CD14-positive monocyte (primary cell): ENCODE data around the gene YRDC. TPM values are rescaled to one million over a fixed set of nuclear protein-coding genes. Genes with fewer than 3 reads are reported as not detected.

Experiments used
- DNase-seq, 3 donors: peaks; one replicate each; pipeline ENCODE4 v3.0.0-alpha.2; 2011 to 2022
- H2AFZ ChIP-seq: 2 replicates; pipeline ENCODE4 v1.6.0; 2012; ENCODE audit warnings: mild to moderate bottlenecking, low read depth, low read length, inconsistent platforms; ENCODE audit not compliant: insufficient read depth, poor library complexity, severe bottlenecking
- H3K27ac ChIP-seq, 2 donors: 1 replicate in 1 of 2; 2 replicates in 1 of 2; pipeline ENCODE4 v1.5.1; 2012 to 2013; ENCODE audit warnings: low read length in 2 of 2, control low read depth in 1 of 2, inconsistent platforms in 1 of 2, low read depth in 1 of 2, mild to moderate bottlenecking in 1 of 2
- H3K27me3 ChIP-seq, 2 donors: one replicate each; pipeline versions ENCODE4 v1.6.0 to v1.6.1; 2011 to 2013; ENCODE audit warnings: low read length in 2 of 2; ENCODE audit not compliant: control insufficient read depth in 2 of 2, insufficient read depth in 2 of 2
- H3K36me3 ChIP-seq, 2 donors: replicated peaks in 1 of 2; 1 replicate in 1 of 2; 2 replicates in 1 of 2; pipeline versions ENCODE4 v1.5.1 to v1.6.1; 2012 to 2013; ENCODE audit warnings: low read length in 2 of 2, control low read depth in 1 of 2, inconsistent platforms in 1 of 2, mild to moderate bottlenecking in 1 of 2; ENCODE audit not compliant: insufficient read depth in 2 of 2, control insufficient read depth in 1 of 2
- H3K4me1 ChIP-seq, 2 donors: 1 replicate in 1 of 2; 2 replicates in 1 of 2; pipeline versions ENCODE4 v1.5.1 to v1.6.1; 2012 to 2013; ENCODE audit warnings: low read length in 2 of 2, control low read depth in 1 of 2, inconsistent platforms in 1 of 2, mild to moderate bottlenecking in 1 of 2, moderate library complexity in 1 of 2; ENCODE audit not compliant: insufficient read depth in 2 of 2, control insufficient read depth in 1 of 2
- H3K4me2 ChIP-seq: replicated peaks from 2 replicates; pipeline ENCODE3; 2012; ENCODE audit warnings: low read length, moderate library complexity, mild to moderate bottlenecking; ENCODE audit not compliant: poor library complexity, severe bottlenecking; ENCODE audit errors: extremely low read depth
- H3K4me3 ChIP-seq, 3 experiments: fragments of 200-600 bp in 1 of 3; sonication (generic) in 1 of 3; replicated peaks in 1 of 3; 1 replicate in 2 of 3; 2 replicates in 1 of 3; pipeline ENCODE4 v1.5.1; 2011 to 2013; ENCODE audit warnings: low read length in 3 of 3, mild to moderate bottlenecking in 3 of 3, control low read depth in 2 of 3, low read depth in 2 of 3, inconsistent platforms in 1 of 3, moderate library complexity in 1 of 3
- H3K79me2 ChIP-seq: 2 replicates; pipeline ENCODE4 v1.6.0; 2012; ENCODE audit warnings: mild to moderate bottlenecking, control low read depth, inconsistent platforms, low read length, moderate library complexity; ENCODE audit not compliant: insufficient read depth
- H3K9ac ChIP-seq: 2 replicates; pipeline ENCODE4 v1.6.0; 2017; ENCODE audit warnings: low read length, mild to moderate bottlenecking; ENCODE audit not compliant: insufficient read depth, poor library complexity, severe bottlenecking
- H3K9me3 ChIP-seq, 2 donors: replicated peaks in 1 of 2; 1 replicate in 1 of 2; 2 replicates in 1 of 2; pipeline versions ENCODE4 v1.5.1 to v1.6.1; 2012 to 2013; ENCODE audit warnings: low read length in 2 of 2, control low read depth in 1 of 2; ENCODE audit not compliant: control insufficient read depth in 1 of 2, insufficient read depth in 1 of 2
- H4K20me1 ChIP-seq: 2 replicates; pipeline ENCODE4 v1.6.0; 2012; ENCODE audit warnings: mild to moderate bottlenecking, low read length, control low read depth, moderate library complexity; ENCODE audit not compliant: insufficient read depth
- H3K27ac Mint-ChIP-seq, 7 donors: one replicate each; pipeline ENCODE4 v1.8.0; 2020; ENCODE audit warnings: mild to moderate bottlenecking in 7 of 7, mixed read lengths in 7 of 7, moderate library complexity in 6 of 7, inconsistent platforms in 2 of 7
- H3K27me3 Mint-ChIP-seq, 3 donors: one replicate each; pipeline ENCODE4 v1.8.0; 2021 to 2022; ENCODE audit warnings: low read depth in 3 of 3, mild to moderate bottlenecking in 3 of 3, mixed read lengths in 3 of 3, moderate library complexity in 3 of 3, inconsistent platforms in 1 of 3
- H3K36me3 Mint-ChIP-seq, 2 donors: one replicate each; pipeline ENCODE4 v1.8.0; 2020; ENCODE audit warnings: mixed read lengths in 2 of 2, inconsistent platforms in 1 of 2, mild to moderate bottlenecking in 1 of 2
- H3K4me1 Mint-ChIP-seq: one replicate; pipeline ENCODE4 v1.8.0; 2020; ENCODE audit warnings: mild to moderate bottlenecking, mixed read lengths
- H3K4me3 Mint-ChIP-seq, 2 donors: one replicate each; pipeline ENCODE4 v1.8.0; 2020; ENCODE audit warnings: mild to moderate bottlenecking in 2 of 2, mixed read lengths in 2 of 2, moderate library complexity in 1 of 2
- H3K9me3 Mint-ChIP-seq, 7 donors: one replicate each; pipeline ENCODE4 v1.8.0; 2020 to 2022; ENCODE audit warnings: mixed read lengths in 7 of 7, mild to moderate bottlenecking in 6 of 7, moderate library complexity in 6 of 7, inconsistent platforms in 2 of 7
- CTCF ChIP-seq: fragments of 200-600 bp; IDR thresholded peaks from one replicate; pipeline ENCODE4 v1.8.0; 2022; ENCODE audit warnings: antibody characterized with exemption, mild to moderate bottlenecking
- WGBS: methylation state at CpG from one replicate; pipeline ENCODE4 v1.1.5; 2013; ENCODE audit warnings: missing lambda C conversion rate; ENCODE audit not compliant: insufficient coverage; 5-methylcytosine and 5-hydroxymethylcytosine counted together
- intact Hi-C, 2 donors: fragments of 100-400 bp; cut with micrococcal nuclease; formaldehyde crosslinking; loops; one replicate each; pipeline versions ENCODE4 v1.15.0 to v1.15.1; 2023
- polyA plus RNA-seq, 3 donors: library from polyadenylated mRNA; depleted of rRNA in 1 of 3; unstranded in 2 of 3; stranded (reverse) in 1 of 3; fragments of 300-500 nt in 2 of 3; fragments of >200 nt in 1 of 3; fragmentation: Illumina TruSeq in 2 of 3; gene quantifications; 1 replicate in 2 of 3; 2 replicates in 1 of 3; pipeline ENCODE4 v1.2.3, GENCODE V29; 2012 to 2021

Gene YRDC
- polyA plus RNA-seq, 3 donors: 10.4 to 29.6 (median 13.3) TPM

DNA sequence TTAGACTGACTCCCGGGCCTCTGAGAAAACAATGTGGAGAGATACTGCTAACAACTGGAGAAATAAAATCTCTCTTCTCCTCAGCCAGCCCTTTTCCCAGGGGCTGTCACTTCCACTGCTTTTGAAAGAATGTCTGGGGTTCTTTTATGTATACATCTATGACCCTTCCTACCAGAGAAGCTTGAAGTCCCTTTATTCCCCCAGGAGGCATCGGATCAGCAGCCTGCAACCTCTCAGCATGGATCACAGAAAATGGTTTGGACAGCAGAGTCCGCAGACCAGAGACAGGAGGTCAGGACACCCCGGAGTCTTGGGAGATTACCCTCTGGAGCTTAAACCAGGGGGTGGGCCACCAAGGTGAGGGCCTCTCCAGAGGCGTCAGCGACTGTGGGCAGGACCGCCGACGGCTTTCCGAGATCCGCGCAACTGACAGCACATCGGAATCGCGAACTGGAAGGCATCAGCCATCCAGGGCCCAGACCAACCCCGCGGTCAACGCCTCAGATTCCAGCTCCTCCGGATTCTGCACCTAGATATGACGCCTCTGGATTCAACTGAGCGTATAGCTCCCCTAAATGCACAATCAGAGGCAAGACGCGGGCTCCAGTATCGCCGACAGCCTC lies 44.1 kb downstream of the YRDC start:
- no peak overlapping the region for H2AFZ ChIP-seq
- Mint-ChIP-seq H3K4me3 (peak overlapping the region in 1 of 2 donors; percentile 85), H3K9me3 (peaks cover 8 to 32% (median 13%) of the 10 kb centered on the region in 7 donors), H3K27me3 (peaks cover 68 to 81% (median 73%) of the 10 kb centered on the region in 3 donors), H3K4me1 (peaks cover 5% of the 10 kb centered on the region), H3K36me3 (peaks cover 0 to 5% of the 10 kb centered on the region in 2 donors), H3K27ac (no peak overlapping the region)
- WGBS: 25% methylated on average over 24 of the region's 25 CpGs
- no peaks in the 10 kb centered on the region for H4K20me1 ChIP-seq
- intact Hi-C loops: no loop called here
- H3K4me3 ChIP-seq: no peak overlapping the region
- no peaks in the 10 kb centered on the region for H3K36me3 ChIP-seq
- TF ChIP-seq CTCF: no peak
- no peaks in the 10 kb centered on the region for H3K79me2 ChIP-seq
- no peaks in the 10 kb centered on the region for H3K4me1 ChIP-seq
- peaks cover 0 to 29% of the 10 kb centered on the region in 2 donors for H3K9me3 ChIP-seq
- no peak overlapping the region for H3K9ac ChIP-seq
- H3K4me2 ChIP-seq: no peak overlapping the region
- H3K27ac ChIP-seq: no peak overlapping the region
- DNase-seq: no peak
- H3K27me3 ChIP-seq: peaks cover 43 to 88% of the 10 kb centered on the region in 2 donors

- Histone ChIP-seq H3K27me3 (peaks cover 41 to 90% of the 10 kb centered on the region in 2 donors), H4K20me1 (no peaks in the 10 kb centered on the region), H2AFZ (no peak overlapping the region), H3K9me3 (peaks cover 0 to 29% of the 10 kb centered on the region in 2 donors), H3K36me3 (no peaks in the 10 kb centered on the region), H3K27ac (no peak overlapping the region), H3K4me2 (no peak overlapping the region), H3K4me1 (no peaks in the 10 kb centered on the region), H3K4me3 (no peak overlapping the region), H3K9ac (no peak overlapping the region), H3K79me2 (no peaks in the 10 kb centered on the region)
- intact Hi-C loops: no loop called here
- peaks cover 8 to 32% (median 13%) of the 10 kb centered on the region in 7 donors for H3K9me3 Mint-ChIP-seq
- H3K4me1 Mint-ChIP-seq: peaks cover 5% of the 10 kb centered on the region
- no peak overlapping the region for H3K27ac Mint-ChIP-seq
- DNase-seq: no peak
- peaks cover 57 to 67% (median 59%) of the 10 kb centered on the region in 3 donors for H3K27me3 Mint-ChIP-seq
- no peak for TF ChIP-seq CTCF
- peak overlapping the region in 1 of 2 donors; percentile 21 for H3K4me3 Mint-ChIP-seq
- WGBS: 60% methylated on average over 1 of the region's 2 CpGs
- peaks cover 0 to 5% of the 10 kb centered on the region in 2 donors for H3K36me3 Mint-ChIP-seq
These were observed 45.5 kb downstream of the YRDC start for GRCh38 chr1:37762516-37762915.
